Cardiac septum (tissue), 1 donor: Measurements from ENCODE around the gene DCAF4. TPM values are rescaled to one million over a fixed set of nuclear protein-coding genes. Genes with fewer than 3 reads are reported as not detected.
"Not testable (repeated sequence)": the region's sequence is repeated elsewhere in the genome, so short reads cannot be mapped to it uniquely, and the experiment has no call there.

ENCODE experiments used
- DNase-seq: peaks from one replicate; pipeline ENCODE4 v3.0.0-alpha.2; 2020; ENCODE audit warnings: low spot score
- intact Hi-C: fragments of 100-400 bp; cut with DNase I; formaldehyde crosslinking; loops from one replicate; pipeline ENCODE4 v1.14.0; 2022
- total RNA-seq: library from RNA; stranded (reverse); fragmentation: NEBNext Ultra II Directional; extraction: Animal tissue kit (Norgen Biotek cat#: 25700); gene quantifications from one replicate; pipeline ENCODE4 v1.2.1, GENCODE V29; 2021
- donor health status: DM: no; HTN: no; CAD: no.

The DCAF4 gene
- total RNA-seq, 1 donor from 2014 or later: 7.9 TPM

DNA sequence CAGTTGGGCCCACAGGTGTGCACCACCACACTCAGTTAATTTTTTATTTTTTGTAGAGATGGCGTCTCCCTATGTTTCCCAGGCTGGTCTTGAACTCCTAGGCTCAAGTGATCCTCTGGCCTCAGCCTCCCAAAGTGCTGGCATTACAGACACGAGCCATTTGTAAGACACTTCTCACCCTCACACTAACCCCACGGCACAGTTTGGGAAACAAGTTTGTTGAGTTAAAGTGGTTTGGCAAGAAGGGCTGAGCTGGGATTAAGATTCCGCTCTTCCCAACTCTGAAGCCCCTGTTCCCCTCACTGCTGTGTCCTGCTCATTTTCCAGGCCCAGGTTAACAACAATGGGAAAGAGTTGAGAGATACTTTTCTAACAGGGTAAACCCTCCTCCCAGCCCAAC lies 34.8 kb downstream of the DCAF4 start:
- intact Hi-C loops, DNase-seq: not testable (repeated sequence)

DNA sequence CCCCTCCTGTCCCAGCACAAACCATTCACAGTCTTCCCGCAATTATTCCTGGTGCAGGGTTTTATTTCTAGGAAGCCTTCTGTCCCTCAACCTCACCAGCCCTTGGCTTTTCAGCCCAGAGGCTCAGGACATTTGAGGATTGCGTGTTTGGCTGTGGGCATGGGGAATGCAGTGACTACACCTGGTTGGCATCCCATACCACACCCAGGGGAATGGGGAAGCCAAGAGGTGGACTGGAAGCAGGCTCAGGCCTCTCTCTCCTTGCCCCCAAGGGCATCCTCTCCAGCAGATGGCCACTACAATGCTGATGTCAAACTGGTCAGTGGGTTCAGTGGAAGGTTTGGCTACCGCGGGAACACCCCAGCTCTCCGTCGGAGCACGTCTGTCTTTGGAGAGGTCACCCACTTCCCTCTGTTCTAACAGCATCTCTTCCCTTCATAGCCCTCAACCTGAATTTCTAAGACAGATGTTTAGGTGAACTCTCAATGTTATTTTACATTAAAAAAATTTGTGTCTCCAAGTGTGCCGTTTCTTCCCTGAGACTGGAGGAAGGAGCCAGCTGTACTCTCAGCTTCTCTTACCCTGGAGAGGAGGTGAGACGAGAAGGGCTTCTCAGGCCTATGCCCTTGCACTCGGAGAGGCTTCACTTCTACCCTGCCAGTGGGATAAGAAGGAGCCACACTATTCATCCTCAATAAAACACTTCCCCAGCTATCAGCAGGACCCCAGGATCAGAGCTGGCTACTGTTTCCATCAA lies 35.5 kb downstream of the DCAF4 start:
- intact Hi-C loops: no loop called here
- no peak for DNase-seq

DNA sequence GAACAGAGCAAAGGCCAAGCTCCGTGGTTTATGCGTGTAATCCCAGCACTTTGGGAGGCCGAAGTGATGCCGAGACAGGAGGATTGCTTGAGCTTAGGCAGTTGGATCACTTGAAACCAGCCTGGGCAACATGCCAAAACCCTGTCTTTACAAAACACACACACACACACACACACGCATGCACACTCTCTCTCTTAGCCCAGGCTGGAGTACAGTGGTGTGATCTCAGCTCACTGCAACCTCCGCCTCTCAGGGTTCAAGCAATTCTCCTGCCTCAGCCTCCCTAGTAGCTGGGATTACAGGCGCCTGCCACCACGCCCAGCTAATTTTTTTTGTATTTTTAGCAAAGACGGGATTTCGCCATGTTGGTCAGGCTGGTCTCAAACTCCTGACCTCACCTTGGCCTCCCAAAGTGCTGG lies 36.1 kb downstream of the DCAF4 start:
- intact Hi-C loops, DNase-seq: not testable (repeated sequence)

DNA sequence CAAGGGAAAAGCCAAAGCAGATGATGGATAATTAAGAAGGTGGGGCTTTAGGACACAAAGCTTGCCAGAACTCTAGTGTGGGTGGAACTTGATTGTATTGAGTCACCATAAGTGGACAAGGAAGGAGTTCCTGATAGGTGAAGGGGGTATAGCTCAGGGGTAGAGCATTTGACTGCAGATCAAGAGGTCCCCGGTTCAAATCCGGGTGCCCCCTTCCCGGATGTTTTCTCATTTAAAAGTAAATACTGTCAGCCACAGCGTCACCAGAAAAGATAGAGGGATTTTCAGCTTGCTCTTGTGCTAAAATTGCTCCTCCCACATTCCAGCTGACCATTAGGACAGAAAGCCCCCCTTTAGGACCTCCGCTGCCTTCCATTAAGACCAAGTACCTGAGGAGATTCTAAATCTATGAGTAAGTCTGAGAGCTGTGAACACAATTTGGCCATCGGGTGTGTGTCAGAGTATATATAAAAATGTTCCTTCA lies 36.6 kb downstream of the DCAF4 start:
- intact Hi-C loops: no loop called here
- DNase-seq: no peak

- no peak for DNase-seq
- intact Hi-C loops: no loop called here
Observed at GRCh38 chr14:72965249-72965648, 39.0 kb downstream of the DCAF4 start.

DNA sequence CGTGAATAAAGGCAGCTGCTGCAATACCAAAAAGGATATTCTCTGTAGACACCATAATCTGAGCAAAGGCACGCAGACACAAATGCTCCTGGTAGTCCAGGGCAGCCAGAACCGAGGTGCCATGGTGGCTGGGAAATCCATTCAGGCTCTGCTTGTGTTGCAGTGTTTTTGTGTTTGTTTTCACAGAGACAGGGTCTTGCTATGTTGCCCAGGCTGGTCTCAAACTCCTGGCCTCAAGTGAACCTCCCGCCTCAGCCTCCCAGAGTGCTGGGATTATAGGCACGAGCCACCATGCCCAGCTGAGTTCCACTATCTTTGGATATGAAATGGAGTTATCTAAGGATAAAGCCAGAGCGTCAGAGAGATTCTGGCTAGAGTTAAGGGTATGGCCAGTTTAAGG lies 39.8 kb downstream of the DCAF4 start:
- intact Hi-C loops: no loop called here
- no peak for DNase-seq

DNA sequence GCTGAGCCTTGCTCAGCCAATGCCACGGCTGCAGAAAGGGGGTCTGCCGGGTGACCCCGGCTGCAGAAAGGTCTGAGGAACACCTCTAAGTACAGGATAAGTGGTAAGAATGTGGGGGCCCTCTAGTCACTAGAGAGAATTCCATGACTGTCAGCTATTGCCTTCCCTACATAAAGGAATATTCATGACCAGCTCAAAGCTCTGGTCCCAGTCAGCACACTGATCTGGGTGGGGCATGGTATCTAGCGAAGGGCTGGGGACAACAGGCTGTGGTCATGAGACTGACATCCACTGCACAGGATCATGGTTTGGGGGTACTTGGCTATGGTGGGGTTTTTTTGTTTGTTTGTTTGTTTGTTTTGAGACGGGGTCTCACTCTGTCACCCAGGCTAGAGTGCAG lies 42.1 kb downstream of the DCAF4 start:
- DNase-seq: no peak
- intact Hi-C loops: no loop called here

DNA sequence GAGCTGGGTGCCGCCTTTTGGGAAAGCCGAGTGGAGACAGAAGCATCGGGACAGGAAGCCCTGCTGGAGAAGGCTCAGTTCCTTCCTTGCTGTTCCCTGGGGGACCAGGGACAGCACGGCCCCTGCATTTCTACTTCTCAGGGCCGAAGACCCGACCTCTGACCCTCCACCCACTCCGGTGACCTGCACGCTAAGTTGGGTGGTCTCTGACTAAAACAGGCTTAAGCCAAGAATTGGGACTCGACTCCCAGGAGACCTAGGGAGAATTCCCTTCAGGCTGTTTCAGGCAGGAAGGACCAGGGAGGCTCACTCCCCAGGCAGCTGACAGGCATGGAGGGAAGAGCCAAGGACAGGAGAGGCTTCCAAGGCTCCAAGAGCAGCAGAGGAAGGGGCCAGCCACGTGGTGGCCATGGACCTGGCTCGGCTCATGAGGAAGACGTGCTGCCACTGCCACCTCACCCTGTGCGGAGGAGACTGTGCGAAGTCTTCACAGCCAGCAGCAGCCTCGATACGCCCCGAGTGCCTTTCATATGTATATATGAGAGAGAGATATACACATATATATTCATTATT lies 43.9 kb downstream of the DCAF4 start:
- DNase-seq: no peak
- intact Hi-C loops: no loop called here

DNA sequence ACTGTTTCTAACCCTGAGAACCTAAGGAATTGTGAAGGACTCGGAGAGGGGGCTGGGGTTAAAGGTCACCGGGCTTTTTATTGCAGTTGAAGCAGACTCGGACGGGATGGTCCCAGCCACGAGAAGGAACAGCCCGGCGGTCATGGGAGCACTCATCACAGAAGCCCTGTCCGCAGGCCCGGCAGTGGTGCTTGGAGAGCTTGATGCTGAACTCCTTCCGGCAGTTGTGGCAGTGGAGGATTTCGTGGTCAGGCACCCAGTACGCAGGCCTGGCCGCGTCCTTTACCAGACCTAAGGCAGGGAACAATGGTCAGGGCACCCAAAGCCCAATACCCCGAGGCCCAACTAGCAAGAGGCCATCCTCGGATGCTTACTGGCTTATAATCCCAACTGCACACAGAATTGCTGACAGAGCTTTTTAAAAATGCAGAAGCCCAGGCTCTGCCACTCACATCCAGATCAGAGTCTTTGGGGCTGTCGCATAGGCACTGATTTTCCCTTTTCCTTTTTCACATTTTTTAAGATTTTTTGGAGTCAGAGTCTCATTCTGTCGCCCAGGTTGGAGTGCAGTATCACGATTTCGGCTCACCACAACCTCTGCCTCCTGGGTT lies 44.7 kb downstream of the DCAF4 start:
- DNase-seq: no peak
- intact Hi-C loops: no loop called here

- intact Hi-C loops: no loop called here
Observed at GRCh38 chr14:72974661-72975060, 48.4 kb downstream of the DCAF4 start.

DNA sequence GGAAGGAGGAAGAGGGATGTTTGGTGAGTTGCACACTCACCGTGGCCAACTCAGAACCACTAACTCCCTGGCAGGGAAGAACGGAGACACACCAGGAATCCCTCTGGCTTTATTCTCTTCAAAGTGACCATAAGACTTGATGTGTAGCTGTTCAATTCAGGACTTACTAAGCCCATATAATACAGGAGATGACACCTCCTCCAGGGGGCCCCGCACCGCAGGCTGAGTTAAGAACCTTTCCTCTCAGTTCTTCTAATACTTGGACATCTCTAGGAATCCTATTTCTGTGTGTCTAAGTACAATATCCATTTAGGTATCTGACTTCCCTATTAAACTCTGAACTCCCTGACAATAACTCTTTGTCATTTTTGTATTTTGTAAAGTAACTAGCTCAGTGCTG lies 49.5 kb downstream of the DCAF4 start:
- intact Hi-C loops: no loop called here
- no peak for DNase-seq

More at GRCh38 chr14:72974661-72975060, 48.4 kb downstream of the DCAF4 start:
- DNase-seq: no peak

GRCh38 chr14:72978856-72979255 lies 52.6 kb downstream of the DCAF4 start:
- DNase-seq: no peak
- intact Hi-C loops: no loop called here

DNA sequence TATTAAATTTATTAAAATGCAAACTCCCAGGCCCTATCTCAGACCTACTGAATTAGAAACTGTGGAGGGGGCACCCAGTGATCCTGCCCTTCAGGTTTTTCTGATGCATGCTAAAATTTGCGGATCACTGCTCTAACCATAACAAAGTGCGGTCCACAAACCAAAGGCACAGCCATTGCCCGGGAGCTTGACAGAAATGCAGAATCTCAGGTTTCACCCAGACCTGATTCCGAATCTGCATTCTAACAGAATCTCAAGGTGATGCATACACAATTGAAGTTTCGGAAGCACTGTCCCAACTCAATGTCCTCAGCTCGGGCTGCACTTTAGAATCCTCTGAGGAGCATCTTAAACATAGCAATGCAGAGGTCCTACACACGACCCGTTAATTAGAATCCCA lies 54.6 kb downstream of the DCAF4 start:
- intact Hi-C loops: no loop called here
- no peak for DNase-seq

DNA sequence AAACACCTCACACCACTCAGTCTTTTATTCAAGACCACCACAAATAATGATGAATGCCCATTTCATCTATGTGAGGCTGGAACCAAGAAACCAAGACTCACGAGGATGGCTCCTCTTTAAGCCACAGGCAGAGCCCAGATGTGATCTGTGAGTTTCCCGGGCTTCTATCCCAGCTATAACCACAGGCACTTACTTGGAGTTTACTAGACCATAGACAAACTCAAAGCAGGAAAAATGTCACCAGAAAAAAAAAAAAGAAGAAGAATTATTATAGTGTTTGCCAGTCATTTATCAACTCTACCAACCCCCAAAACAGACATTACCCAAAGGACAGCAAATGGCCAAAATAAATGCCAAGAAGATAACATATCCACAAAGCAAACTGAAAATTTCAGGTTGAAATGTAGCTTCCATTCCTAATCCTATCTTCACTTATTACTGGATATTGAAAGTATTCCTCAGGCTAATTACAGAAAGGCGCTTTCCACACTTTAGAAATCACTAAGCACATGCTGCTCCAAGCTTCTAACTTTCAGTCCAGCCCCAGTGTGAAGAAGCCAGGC lies 56.0 kb downstream of the DCAF4 start:
- DNase-seq: no peak
- intact Hi-C loops: no loop called here

DNA sequence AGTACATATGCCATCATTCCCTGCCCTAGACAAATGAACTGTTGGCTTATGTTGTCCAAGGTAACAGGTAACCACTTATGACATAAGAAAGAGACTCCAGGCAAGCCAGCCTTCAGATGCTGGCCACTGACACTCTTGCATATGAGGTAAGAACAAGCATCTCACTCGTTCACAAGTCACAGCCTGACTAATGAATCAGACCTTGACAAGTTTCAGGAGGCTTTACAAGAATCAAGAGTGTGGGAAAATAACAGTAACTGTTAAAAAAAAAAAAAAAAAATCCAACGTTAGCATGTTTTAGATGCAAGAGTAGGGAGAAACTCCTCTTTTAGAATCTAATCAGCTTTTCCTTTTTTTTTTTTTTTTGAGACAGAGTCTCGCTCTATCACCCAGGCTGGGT lies 60.0 kb downstream of the DCAF4 start:
- intact Hi-C loops: no loop called here
- DNase-seq: no peak

DNA sequence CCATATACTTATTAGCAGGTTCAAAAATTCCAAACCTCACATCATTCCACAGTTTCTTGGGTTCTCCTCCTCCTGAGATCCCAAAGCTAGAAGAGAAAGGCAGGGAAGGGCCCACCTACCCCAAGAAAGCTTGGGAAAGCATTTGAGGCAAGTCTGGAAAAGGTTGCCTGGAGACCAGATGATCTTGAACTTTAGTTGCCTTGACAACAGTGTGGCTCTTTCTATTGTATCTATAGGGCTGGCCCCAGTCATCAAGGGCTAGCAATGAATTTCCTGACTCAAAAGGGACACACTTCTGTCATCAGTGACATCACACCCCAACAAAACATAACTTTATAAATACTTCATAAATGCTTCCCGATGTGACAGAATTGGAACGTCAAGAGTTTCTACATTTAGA lies 60.6 kb downstream of the DCAF4 start:
- no peak for DNase-seq
- intact Hi-C loops: no loop called here

DNA sequence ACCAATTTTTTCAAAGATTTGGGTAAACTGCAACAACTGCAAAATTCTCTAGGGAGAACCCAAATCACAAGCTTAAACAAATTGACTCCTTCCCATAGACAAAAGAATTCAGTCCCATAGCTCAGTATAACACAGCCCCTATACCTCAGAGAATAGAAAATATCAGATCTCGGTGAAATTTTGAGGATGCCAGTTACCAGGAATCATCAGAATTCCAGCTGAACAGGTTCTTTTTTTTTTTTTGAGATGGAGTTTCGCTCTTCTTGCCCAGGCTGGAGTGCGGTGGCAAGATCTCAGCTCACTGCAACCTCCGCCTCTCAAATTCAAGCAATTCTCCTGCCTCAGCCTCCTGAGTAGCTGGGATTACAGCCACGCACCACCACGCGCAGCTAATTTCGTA lies 63.9 kb downstream of the DCAF4 start:
- intact Hi-C loops: no loop called here
- DNase-seq: no peak

- intact Hi-C loops: no loop called here
- no peak for DNase-seq
Observed at GRCh38 chr14:72996916-72997315, 70.7 kb downstream of the DCAF4 start.

- intact Hi-C loops: no loop called here
- no peak for DNase-seq
Observed at GRCh38 chr14:72998252-72998903, 72.1 kb downstream of the DCAF4 start.

- no peak for DNase-seq
- intact Hi-C loops: no loop called here
Observed at GRCh38 chr14:72999316-72999715, 73.1 kb downstream of the DCAF4 start.
